ENCODE data around the gene ADAM22.

The ADAM22 gene

DNA sequence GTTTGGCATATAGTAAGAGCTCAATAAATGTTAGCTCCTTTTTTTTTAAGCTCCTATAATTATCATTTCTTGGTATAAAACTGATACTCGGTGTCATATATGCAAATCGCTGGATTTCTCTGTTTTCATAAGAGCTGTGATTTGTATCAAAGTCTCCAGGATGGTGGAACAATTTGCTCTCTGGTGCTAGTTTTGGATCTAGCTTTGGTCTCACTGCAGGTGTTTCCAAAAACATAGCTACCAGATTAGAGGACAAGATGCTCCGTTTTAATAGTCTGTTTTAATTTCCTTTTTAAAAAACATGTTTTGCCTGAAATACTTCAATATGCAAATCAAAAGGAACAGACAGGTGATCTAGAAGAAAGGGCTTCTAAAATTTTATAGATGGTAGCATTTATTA is 25.3 kb downstream of the ADAM22 start:
- DNase-seq = no peak

DNA sequence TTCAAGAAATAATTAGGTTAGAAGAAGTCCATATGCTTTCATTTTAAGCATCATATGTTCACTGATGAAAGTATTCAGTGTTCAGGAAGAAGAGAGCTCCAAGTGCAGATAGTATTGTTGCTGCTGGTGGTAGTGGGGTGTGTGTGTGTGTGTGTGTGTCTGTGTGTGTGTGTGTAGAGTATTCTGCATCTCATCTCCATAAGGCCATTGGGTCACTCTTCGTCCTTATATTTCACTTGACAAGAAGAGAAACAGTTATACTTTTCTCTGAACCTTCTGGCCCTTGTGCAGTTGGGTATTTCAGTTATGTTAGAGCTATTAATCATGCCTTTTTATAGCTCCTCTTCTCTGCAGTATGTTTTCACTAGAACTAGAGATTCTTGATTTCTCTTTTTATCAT is 26.2 kb downstream of the ADAM22 start:
- DNase-seq = no peak

DNA sequence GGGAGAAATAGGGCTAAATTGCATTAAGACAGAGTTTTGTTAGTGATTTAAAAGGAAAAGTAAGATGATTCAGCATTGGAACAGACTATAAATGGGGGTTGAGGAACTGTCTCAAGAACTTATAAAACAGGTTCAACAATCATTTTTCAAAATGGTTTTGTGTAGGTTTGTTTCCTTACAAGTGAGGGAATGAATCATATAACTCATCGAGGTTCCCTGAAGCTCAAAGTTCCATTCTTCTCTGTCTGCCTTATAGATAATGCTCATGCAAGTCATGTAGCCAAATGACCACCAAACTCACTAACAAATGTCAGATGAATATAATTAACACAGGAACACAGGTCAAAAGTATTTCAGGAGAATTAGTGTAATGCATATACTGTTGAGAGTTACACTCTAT is 27.7 kb downstream of the ADAM22 start:
- DNase-seq = no peak

DNA sequence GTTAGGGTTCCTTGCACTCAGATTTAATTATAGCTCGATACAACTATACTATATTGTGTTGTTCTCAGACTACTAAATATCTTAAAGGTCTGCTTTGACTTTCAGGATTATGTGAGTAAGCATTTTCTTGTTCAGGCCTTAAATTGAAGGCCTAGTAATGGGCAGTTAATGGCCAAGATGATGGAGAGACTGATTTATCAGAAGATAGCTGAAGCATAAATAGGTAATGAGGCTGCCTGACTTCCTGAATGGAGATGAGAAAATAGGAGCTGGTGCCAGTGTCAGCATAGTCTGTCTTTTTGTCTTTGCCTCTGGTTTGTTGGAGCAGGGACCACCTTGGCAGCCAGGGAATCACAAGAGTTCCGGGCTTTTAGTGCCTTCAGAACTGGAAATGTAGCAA is 32.2 kb downstream of the ADAM22 start:
- no peak for DNase-seq

DNA sequence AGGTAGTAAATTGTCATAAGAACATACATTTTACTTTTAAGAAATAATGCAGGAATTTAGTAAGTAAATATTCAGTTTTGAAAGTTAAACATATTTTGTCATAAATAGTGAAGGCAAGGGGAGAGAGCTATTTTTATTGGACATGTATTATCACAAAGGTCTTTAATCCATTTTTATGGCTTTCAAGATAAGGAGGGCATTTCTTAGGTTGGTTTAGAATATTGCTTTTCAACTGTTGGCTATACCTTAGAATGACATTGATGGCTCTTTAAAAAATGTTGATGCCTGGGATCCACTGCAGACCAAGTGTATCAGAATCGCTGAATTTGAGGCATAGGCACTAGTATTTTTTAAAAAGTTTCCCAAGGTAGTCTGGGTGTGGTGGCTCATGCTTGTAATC is 34.0 kb downstream of the ADAM22 start:
- no peak for DNase-seq

DNA sequence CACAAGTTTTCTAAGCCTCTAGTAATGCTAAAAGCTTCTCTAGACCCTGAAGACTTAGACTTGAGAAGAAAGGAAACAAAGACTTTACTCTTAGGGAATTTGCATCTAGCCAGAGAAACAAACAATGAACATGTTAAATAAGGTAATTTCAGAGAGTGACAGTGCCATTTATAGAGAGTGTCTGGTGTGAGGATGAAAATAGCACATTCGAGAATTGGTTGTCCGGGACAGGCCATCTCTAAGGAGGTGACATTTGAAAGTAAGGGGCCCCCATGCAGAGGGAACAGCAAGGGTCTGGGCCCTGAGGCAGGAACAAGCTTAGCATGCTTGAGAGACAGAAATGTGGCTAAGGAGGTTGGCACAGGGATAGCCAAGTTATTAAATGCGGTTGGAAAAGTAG is 48.1 kb downstream of the ADAM22 start:
- DNase-seq = no peak

DNA sequence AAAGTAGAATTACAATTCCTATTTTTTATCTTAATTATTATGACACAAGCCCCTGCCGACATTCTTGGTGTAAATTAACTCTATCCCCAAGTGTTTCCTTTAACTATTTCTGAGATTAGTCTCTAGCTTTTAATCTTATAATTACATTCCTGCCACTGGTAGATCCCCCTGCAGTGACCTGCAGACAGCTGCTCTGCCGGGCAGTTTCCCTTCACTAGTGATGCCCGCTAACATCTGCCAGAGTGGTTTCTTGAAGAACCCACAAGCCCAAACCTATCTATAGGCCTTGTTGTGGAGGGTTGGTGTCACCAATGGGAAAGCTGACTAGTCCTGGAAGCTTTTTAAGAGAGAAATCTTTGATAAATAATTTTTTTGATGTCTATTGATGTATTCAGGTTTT is 50.0 kb downstream of the ADAM22 start:
- no peak for DNase-seq

DNA sequence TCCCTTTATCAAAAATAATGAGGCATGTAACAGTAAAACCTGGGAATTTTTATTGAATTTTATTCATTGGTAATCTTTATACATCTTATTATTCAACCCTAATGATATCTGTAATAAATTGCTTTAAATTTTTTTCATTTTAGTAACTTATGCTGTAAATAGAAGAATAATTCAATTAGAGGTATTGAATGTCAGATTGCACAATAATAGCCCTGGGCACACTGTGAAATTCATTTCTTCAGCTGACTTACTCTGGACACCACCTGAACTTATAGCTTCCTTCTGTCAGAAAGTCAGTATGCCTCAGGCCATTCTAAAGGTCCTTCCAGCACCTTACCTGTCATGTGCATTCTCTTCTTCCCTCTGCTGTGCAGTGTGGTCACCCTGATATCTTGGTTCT is 59.2 kb downstream of the ADAM22 start:
- no peak for DNase-seq

DNA sequence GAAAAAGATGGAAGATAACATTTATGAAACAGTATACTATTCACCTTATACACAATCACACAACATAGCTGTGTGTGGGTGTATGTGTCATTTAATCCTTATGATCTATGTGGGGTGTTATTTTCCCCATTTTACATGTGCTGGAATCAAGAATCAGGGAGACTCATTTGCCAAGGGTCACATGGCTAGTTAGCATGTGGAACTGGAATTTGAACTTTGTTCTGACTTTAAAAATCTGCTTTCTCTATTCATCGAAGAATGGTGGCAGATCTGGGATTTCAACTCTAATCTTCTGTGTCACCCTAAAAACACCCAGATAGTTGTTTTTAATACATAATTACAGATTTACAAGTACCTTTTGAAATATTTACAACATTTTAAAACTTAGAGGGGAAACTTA is 65.2 kb downstream of the ADAM22 start:
- DNase-seq = no peak

DNA sequence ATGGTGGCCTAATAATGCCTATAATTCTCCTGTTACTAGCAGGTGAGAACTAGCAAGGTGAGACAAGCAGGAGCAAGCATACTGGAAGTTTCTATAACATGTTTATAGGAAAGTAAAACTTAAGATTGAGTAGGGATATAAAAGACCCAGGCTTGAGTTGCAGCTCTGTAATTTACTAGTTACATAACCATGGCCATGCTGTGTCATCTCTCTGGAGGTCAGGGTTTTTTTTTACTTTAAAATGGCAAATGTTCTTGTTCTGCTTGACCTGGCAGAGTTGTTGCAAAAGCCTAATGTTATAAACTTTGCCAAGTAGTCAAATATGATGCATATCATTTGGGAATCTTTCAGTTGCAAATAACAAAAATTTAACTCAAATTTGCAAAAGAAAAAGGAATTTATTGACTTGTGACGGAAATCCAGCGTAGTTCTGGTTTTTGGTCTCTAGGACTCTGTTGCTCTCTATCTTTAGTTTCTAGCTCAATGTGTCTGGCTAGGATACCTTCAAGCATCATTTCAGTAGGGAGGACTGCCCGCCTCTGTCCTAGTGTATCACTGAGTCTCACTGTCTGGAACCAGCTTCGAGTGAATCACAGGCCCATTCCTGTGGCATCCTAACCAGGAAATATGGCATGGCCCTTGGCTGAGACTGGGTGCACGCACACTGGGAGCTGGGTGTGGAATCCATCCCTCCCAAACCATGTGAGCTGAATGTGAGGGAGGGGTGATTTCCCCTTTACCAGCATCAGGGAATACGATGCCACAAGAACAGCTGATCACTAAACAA is 67.9 kb downstream of the ADAM22 start:
- DNase-seq = no peak

DNA sequence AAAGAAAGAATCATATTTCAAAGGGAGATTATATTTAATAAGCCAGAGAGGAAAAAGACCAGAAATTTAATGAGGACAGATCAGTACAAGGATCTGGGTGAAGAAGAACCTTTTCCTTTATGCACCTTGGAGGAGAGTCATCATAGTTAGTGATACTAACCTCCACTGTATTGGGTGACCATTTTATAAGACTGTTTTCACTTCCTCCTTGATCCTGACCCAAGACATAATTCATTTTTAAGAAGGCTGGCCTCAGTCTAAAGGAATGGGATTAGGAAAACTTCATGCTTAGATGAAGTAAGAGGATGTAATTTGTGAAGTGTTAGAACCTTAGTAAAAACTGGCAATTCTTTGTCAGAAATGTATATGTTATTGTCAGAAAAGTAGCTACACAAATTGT is 68.6 kb downstream of the ADAM22 start:
- no peak for DNase-seq

DNA sequence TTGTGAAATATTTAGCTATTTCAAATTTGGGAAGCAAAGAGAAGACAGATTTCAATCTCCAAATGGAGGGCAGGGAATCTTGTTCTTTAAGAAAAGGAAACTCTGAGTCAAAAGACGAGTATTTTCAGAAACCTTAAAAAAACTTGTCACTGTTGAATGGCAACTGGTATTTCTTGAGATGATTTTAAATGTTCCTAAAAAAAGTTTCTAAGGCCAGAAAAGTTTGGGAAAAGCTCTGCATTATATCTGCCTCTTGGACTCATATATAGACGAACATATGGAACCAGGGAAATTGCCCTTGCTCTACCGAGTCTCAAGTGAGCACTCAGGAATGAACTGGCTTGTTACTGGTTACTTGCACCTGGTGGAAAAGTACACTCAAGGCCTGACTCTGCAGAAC is 69.5 kb downstream of the ADAM22 start:
- no peak for DNase-seq

DNA sequence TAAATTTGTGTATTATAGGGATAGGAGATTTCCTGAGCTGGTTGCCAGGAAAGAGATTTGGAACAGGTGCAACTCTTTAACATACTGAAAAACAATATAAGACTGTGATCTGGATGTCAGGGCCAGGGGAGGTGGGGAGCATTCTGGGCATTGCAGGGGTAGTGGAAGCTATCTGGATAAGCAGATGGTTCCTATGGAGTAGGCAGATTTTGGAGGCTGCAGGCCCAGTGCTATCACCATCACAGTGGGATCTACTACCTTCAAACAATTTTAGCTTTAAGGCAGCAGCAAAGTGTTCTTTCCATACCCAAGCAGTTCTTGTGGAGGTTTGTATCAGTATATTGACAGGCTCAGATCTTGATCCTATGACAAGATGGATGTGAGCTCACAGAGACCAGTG is 71.1 kb downstream of the ADAM22 start:
- DNase-seq = no peak

DNA sequence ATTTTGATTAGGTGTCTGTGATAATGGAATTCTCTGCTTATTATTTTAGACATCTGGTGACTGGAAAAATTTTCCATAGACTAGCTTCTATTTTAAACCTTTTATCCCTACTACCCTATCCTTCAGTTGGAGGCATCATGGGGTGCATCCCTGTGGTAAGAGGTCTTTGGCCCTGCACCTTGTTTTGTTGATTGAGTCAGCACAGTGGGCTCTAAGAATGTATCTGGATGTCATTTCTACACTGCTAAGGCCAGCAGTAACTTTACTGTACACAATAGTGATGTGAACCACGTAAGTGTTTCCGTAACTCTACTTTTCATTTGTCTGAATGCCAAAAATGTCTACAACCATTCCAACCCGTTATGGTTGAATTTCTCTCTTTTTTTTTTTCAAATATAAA is 75.6 kb downstream of the ADAM22 start:
- DNase-seq = no peak

DNA sequence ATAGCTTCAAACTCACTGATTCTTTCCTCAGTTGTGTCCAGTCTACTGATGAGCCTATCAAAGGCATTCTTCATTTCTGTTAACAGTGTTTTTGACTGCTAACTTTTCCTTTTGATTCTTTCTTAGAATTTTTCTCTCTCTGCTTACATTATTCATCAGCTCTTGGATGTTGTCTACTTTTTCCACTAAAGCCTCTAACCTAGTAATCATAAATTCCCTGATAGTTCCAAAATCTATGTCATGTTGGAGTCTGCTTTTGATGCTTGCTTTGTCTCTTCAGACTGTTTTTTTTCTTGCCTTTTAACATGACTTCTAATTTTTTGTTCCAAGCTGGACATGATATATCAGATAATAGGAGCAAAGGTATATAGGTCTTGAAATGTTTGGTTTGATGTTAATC is 78.0 kb downstream of the ADAM22 start:
- DNase-seq = no peak

DNA sequence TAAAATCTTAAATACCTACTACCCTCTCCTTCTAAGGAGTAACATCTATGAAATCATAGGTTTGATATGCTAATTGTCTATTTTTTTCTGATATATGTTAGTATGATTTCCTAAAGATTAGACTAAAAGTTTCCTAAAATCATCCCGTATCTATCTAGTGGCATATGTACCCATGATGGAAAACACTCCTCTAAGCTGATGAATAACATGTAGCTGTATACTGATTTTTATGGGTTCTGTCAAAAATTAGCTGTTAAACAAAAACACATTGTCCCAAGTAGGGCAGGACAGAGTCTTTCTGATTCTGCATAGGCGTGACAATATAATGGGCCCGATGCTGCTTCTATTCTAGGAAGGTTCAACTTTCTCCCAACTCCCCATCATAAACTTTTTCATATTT is 79.9 kb downstream of the ADAM22 start:
- no peak for DNase-seq

DNA sequence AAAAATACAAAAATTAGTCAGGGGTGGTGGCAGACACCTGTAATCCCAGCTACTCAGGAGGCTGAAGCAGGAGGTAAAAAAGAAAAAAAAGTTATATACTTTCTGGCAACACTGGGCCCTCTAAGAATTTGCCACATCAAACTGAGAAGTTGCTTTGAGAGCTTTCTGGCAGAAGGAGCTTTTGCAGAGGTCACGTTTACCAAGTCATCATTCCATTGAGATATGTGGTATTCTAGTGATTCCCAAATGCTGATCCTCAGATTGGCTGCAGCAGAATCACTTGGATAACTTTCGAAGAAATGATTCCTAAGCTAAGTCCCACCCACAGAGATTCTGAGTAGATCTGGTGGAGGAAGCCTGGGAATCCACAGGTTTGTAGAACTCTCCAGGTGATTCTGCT is 80.5 kb downstream of the ADAM22 start:
- DNase-seq = no peak

DNA sequence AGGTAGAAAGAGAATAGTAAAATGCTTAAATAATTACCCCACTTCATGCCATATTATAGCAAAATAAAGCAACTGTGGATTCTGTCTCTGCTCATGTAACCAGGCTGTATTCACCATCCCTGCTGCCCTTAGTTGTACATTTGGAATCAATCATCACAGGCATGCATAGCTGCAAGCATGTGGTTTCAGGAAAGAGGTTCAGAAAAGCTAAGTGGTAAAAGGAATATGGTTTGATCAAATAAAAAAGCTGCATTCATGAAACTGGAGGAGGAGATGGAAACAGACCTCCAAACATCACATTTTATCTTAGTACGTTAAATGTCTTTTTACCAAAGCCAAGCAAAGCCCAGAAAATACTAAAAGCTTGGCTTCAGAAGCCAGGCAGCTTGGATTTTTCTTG is 81.3 kb downstream of the ADAM22 start:
- no peak for DNase-seq

DNA sequence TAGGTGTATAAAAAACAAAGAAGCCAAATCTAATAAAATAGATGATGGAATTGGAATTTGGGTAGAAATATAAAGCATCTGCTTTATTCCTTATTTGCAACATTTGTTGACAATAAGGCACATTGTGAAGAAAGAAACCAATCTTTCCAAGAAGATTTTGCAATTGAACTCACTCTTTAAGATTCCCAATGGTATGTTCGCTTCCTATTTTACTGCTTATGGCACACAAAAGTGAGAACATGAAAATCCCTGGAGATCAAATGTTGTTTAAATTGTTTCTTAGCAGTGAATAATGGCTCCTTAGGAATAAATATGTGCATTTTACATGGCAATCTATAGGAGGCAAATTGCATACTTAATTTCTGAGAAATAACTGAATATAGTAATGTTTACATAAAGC is 84.5 kb downstream of the ADAM22 start:
- DNase-seq = no peak

DNA sequence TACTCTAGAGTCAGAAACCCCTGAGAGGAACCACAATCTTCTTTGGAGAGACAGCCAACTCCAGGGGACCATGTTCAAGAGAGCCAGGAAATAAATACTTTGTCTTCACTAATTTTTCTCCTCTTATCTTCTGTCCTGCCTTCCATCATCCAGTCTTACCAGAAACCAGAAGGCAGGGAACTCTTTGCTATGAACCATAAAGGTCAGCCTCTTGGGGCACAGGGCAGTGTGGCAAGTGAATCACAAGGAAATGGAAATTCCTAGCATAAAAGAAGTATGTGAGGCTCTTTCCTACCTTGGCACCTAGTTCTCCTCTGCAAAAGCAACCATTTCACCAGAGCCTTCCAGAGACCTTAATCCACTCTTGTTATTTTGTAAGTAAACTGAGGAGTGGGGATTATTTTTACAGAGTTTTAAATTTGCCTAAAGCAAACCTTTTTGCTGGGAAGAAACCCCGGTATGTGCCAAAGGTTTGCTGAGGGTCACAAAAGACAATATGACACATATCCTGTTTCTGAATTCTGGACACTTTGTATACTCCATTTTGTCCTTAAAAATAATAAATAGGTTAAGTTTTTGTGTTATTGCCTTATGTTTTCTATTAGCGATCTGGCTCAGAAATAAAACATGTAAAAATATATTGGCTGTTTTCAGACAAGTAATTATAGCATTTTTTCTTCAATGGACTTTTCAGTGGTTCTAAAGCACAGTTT is 87.1 kb downstream of the ADAM22 start:
- DNase-seq = no peak

DNA sequence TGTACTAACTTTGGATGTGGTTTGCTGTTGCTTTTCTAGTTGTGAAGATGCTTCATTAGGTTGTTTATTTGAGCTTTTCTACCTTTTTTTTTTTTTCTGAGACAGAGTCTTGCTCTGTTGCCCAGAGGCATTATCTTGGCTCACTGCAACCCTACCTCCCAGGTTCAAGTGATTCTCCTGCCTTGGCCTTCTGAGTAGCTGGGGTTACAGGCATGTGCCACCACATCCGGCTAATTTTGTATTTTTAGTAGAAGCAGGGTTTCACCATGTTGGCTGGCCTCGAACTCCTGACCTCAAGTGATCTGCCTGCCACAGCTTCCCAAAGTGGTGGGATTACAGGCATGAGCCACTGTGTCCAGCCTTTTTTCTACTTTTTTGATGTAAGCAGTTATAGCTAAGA is 93.7 kb downstream of the ADAM22 start:
- no peak for DNase-seq

DNA sequence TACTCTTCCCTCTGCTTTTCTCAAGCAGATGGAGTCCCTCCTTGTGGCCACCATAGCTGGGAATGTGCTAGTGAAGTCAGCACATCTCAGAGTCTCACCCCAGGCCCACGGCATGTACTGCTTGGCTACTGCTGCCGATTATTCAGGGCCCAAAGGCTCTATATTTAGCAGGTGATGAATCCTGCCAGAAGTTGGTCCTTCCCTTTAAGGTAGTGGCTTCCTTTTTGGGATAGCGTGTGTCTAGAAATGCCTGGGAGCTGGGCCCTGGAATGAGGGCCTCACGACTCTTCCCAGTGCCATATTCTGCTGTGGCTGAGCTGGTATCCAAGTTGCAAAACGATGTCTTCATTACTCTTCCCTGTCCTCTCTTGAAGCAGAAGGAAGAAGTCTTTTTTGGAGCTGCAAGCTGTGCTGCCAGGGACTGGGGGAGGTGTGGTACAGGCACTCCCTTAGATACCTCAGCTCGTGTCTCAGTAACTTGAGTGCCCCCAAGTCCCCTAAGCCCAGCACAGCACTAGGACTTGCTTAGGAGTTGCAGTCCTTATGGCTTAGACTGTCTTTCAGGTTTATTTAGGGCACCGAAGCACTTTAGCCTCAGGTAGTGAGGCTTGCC is 100.1 kb downstream of the ADAM22 start:
- DNase-seq = no peak

DNA sequence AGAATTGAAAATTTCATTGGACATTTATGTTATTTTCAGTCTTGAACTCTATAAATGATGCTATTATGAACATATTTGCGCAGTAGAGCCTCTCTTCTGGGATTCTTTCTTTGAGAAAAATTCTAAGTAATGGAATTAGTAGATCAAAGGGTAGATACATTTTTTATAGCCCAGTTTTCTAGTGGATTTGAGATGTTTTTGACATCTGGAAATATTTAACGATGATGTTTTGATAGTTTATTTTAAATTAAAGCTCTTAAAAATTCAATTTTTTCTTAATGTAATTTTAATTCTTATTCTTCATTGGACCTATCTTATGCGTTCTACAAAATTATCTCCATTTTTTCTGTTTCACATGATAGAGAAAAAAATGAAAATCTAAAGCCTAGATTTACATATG is 103.0 kb downstream of the ADAM22 start:
- no peak for DNase-seq

DNA sequence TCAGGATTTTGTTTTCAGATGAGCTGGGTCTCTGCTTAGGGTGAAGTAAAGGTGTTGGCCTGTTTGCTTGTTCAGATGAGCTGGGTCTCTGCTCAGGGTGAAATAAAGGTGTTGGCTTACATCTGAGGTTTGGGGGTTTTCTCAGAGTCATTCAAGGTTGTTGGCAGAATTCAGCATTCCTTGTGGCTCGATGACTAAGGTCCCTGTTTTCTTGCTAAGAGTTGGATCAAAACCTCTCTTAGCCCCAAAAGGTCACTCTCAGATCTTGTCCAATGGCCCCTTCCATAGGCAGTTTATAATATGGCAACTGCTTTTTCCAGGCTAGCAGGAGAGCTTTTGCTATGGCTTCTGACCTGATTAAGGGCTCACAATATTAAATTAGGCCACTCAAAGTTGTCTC is 106.6 kb downstream of the ADAM22 start:
- DNase-seq = no peak

DNA sequence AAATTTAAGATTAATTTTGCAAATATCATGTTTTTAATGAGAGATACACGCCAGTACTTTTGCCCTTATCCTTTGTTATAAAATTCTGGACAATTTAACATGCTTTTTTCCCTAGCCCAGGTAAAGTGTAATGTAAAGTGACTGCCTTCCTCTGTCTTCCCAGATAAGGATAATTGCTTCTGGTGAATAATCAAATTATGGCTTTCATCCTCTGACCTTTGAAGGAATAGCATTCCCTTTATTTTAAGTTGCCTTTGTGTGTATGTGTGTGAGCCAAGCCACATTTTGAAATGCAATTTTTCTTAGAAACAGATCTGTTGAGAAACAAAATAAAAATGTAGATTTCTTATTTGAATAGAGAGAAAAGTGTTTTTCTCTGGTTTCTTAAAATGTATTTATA is 107.5 kb downstream of the ADAM22 start:
- no peak for DNase-seq

Measured in CD4-positive, alpha-beta T cell treated with Interleukin-17A for 1 hour (primary cell).